HG03378 (cell line): ENCODE measurements around the gene TPST1.
"Not testable (repeated sequence)": the region's sequence is repeated elsewhere in the genome, so short reads cannot be mapped to it uniquely, and the experiment has no call there.

Experiments used
- ATAC-seq: cut with Tn5 transposase; IDR thresholded peaks from one replicate; pipeline ENCODE4 v1.9.1; 2021; ENCODE audit warnings: mild to moderate bottlenecking, moderate library complexity; ENCODE audit not compliant: unreplicated experiment

Gene TPST1

GRCh38 chr7:66187905-66188304 is 17.2 kb upstream of the TPST1 start:
- no peak for ATAC-seq

GRCh38 chr7:66188645-66189044 is 16.5 kb upstream of the TPST1 start:
- ATAC-seq: no peak

- no peak for ATAC-seq
Measured at GRCh38 chr7:66189695-66190503, 15.2 kb upstream of the TPST1 start.

- ATAC-seq: no peak
Measured at GRCh38 chr7:66190504-66190857, 14.7 kb upstream of the TPST1 start.

GRCh38 chr7:66193146-66193725 is 11.9 kb upstream of the TPST1 start:
- no peak for ATAC-seq

GRCh38 chr7:66198469-66198868 is 6.7 kb upstream of the TPST1 start:
- ATAC-seq: no peak

GRCh38 chr7:66198956-66199355 is 6.2 kb upstream of the TPST1 start:
- no peak for ATAC-seq

GRCh38 chr7:66202441-66202840 is 2.7 kb upstream of the TPST1 start:
- ATAC-seq: no peak

GRCh38 chr7:66205741-66206090 is 582 bp downstream of the TPST1 start:
- ATAC-seq: no peak

GRCh38 chr7:66206119-66206933 is 1.2 kb downstream of the TPST1 start:
- ATAC-seq: no peak

GRCh38 chr7:66206934-66207240 is 1.8 kb downstream of the TPST1 start:
- ATAC-seq: no peak

- no peak for ATAC-seq
Measured at GRCh38 chr7:66207540-66207939, 2.4 kb downstream of the TPST1 start.

- no peak for ATAC-seq
Measured at GRCh38 chr7:66211429-66211828, 6.3 kb downstream of the TPST1 start.

GRCh38 chr7:66213637-66214036 is 8.5 kb downstream of the TPST1 start:
- no peak for ATAC-seq

GRCh38 chr7:66216687-66217086 is 11.6 kb downstream of the TPST1 start:
- ATAC-seq: no peak

GRCh38 chr7:66219805-66220204 is 14.7 kb downstream of the TPST1 start:
- no peak for ATAC-seq

GRCh38 chr7:66221442-66221841 is 16.3 kb downstream of the TPST1 start:
- ATAC-seq: no peak

GRCh38 chr7:66227808-66228207 is 22.7 kb downstream of the TPST1 start:
- ATAC-seq: no peak

GRCh38 chr7:66231326-66232216 is 26.4 kb downstream of the TPST1 start:
- not testable (repeated sequence) for ATAC-seq

- ATAC-seq: no peak
Measured at GRCh38 chr7:66233638-66234037, 28.5 kb downstream of the TPST1 start.

GRCh38 chr7:66236713-66237303 is 31.7 kb downstream of the TPST1 start:
- ATAC-seq: no peak
